Activated CD4-positive, CD25-positive, alpha-beta regulatory T cell treated with anti-CD3 and anti-CD28 coated beads, Interleukin-2, amount 50 U/mL, for 72 hours (primary cell): ENCODE results near the gene CDK5R2.
A peak's percentile ranks its signal among the peaks of the same experiment; 100 is the strongest.

Source experiments
- DNase-seq: peaks from one replicate; pipeline ENCODE4 v3.0.0; 2021

CDK5R2 gene

GRCh38 chr2:218990052-218990451 is 30.6 kb downstream of the CDK5R2 start:
- DNase-seq: no peak

GRCh38 chr2:218990612-218991011 is 31.1 kb downstream of the CDK5R2 start:
- no peak for DNase-seq

GRCh38 chr2:218991674-218992168 is 32.3 kb downstream of the CDK5R2 start:
- DNase-seq: no peak

GRCh38 chr2:218992196-218992595 is 32.7 kb downstream of the CDK5R2 start:
- no peak for DNase-seq

DNA sequence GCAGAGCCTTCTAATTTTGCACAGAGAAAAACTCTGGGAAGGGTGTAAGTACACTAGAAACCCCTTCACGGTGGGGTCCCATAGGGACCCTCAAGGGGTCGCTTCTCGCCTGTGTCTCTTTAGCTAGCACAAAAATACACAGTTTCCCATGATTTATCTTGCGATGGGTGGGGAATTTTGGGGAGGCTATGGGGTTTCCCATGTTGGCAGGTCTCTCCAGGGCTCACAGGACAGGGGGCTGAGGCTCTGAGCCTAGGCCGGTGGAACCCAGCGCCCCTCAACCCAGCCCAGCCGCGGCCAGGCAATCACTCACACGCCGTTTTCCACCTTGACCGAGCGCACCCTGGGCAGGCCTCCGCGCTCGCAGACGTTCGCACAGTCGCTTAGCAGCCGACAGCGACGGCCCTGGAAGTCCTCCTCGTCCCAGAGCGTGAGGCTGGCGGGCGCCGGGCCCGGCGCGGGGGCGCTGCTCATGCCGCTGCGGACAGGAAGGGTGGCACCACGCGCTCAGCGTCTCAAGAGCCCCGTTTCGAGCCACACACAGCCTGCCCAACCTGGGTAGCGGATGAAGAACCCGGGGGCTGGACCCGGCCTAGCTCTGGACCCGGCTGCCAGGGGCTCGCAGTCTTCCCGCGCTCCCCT is 33.4 kb downstream of the CDK5R2 start:
- DNase-seq: no peak

- no peak for DNase-seq
These were observed 34.2 kb downstream of the CDK5R2 start, which contains the start of gene CRYBA2 for GRCh38 chr2:218993345-218994315. CRYBA2 (minus strand) TSS chr2:218993422; CDS start chr2:218993176, 246 bp downstream.

- DNase-seq: no peak
These were observed 36.1 kb downstream of the CDK5R2 start for GRCh38 chr2:218995561-218995960.

DNA sequence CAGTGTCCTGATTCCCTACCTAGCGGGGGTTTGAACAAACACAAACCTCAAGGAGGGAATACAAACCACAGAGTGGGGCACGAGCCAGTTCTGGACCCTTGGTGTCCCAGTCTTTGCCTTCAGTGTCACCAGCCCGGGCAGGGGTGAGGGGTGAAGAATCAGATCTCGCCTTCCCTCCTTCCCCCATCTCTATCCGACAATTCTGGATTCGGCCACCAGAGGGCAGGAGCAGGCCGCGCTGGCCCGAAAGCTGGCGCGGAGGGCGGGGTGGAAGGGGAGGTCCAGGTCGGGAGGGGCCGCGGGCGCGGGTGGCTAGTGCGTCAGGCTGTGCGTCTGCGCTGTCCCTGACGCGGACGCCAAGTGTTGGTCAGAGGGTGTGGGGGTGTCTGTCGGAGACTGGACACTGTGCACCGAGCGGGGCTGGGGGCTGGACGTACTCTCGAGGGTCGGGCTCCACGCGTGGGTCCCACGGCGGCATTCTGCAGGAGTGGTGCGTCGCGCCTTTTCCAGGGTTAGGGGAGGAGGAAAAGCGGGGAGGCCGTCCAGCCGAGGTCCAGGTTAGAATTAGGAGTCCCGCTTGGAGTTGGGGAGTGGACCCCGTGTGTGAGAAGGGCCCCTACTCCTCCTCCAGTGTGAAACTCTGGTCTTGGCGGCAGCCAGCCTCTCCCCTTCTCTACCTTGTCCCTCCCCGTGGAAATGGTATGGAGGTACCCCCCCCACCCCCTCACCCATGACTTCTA is 36.7 kb downstream of the CDK5R2 start:
- DNase-seq: peak; percentile 86

DNA sequence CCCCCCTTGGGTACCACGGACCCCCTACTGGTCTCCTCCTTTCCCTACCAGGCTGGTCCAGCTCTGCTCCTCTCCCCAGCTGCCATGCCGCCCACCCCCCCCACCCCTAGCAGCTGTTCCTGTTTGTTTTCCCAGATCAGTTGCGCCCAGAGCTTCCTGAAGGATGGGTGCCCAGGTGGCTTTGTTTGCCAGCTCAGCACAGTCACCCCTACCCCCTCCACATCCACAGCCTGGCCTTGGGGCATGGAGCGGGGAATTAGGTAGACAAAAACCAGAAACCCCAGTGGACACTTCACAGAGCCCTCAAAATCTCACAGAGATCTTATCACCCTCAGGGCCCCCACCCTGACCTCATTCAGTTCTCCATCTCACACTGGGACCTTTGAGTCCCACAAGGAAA is 37.5 kb downstream of the CDK5R2 start:
- DNase-seq: no peak

DNA sequence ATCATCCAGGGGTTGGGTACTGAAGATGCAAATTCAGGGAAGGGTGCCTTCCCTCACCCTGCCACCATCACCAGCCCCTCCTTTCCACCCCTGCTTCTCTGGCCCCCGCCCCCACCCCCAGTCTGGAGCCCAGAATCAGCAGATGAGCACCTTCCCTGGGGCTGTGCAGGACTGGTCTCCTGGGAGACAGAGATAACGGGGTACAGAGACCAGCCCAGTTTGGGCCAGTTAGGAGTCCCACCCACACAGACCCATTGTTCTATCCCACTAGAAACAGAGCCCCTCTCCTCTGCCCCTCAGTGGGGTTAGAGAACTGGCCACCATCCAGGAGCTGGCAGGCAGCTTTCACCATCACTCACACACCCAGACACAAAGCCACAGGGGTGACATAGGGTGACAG is 38.3 kb downstream of the CDK5R2 start:
- DNase-seq: no peak

GRCh38 chr2:218998414-218999002 is 39.0 kb downstream of the CDK5R2 start:
- no peak for DNase-seq

DNA sequence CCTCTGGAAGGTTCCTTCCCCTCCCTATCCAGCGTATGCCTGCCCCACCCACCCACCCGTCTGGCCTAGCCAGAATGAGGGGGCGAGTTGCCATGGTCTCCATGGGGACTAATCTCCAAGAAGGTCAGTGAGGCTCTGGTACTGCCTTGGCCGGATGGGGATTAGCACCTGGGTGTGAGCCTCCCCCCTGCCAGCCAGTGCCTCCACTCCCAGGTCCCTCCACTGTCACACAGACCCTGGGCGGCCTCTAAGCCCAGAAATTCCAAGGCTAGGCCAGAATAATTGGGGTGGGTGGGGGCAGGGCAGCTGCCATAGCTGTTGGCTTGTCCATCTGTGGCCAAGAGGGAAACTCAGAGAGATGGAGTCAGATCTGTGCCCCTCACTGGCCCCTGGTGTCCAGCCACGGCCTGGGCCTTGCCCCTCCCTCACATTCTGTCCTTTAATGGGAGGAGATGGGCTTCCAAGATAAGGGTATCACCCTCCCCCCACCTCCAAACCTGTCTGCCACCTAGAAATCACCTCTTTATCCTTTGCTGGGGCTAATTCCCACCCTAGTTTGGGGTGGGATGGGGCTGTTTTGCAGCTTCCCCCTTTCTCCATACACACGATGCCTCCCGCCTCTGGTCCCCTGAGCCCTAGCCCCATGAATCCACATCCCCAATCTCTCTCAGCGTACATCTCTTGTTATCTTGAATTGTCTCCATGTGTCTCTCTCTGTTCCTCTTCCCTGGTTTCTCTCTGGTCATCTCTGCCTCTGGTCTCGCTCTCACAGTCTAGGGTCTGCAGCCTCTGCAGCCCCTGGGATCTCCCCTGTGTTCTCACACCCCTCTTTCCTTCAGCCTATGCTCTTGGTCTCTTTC is 39.8 kb downstream of the CDK5R2 start:
- DNase-seq: no peak

- DNase-seq: no peak
These were observed 40.6 kb downstream of the CDK5R2 start for GRCh38 chr2:218999881-219000568.

GRCh38 chr2:219000569-219000960 is 41.1 kb downstream of the CDK5R2 start:
- no peak for DNase-seq

- no peak for DNase-seq
These were observed 41.7 kb downstream of the CDK5R2 start for GRCh38 chr2:219001100-219001576.

DNA sequence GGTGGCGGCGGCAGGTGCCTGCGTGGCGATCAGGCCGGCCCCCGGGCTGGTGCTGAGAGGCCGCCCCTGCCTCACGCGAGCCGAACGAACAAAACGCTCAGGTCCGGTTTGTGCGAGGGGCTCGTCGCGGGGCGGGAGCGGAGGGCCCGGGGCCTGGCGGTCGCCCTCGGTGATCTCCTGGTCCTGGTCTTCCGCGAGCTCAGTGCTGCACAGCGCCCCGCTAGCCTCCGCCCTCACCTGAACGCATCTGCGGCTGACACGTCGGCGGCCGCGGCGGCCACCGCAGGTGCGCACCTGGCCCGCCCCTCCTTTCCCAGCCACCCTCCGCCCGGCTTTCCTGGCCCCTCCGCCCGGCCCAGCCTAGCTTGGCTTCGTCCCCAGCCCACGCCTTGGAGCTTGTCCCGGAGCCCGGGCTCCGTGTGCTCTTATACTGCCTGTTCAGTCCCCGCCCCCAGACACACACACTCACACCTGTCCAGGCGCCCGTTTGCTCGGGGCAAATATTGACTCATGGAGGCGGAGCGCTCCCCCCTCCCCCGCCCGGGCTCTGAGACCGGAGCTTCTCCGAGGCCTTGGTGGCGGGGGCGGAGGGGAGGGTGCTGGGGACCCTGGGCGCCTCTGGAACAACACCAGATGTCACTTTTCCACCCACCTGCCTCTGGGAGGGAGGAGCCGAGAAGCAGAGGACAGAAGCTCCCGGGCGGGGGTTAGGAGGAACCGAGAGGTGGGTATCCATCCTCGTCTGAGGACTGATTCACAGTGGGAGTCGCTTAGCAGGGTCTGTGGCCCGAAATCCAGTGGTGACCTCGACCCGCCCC is 42.3 kb downstream of the CDK5R2 start:
- DNase-seq: no peak

DNA sequence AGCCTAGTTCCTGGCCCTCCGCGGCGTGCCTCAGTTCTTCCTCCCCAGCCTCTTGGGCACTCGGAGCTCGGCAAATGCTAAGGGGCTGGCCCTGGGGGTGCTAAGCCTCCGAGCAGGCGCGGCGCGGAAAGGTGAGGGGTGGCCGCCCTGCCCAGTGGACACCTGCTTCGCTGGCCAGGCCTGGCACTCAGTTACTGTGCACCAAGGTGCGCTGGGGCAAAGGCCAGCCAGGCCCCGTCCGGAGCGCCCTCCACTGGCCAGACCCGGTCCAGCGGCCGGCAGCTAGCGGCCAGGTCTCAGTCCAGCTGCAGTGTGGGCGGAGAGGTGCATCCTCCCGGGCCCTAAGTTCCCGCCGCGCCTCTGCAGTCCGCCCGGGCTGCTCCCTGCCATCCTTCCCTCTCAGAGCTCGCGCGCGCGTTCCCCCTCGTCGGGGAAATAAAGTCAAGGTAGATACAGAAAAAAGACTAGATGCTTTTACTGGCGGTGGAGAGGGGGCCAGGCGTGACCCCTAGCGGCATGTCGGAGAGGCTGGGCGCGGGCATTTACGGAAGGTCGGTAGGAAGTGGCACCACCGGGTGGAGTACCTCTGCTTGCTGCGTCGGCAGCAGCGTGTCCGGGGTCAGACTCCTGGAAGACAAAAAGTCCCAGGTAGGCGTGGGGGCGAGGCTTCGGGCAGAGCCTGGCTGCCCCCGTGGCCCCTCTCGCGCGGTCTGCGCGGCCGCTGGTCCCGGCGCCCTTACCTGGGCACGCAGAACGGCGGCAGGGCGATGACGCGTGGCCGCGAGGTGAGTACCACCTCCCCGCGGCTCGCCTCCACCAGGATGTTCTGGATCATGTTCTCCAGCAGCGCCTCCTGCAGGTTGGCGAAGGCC is 43.2 kb downstream of the CDK5R2 start:
- no peak for DNase-seq

- DNase-seq: no peak
These were observed 43.8 kb downstream of the CDK5R2 start for GRCh38 chr2:219003267-219003634.

- DNase-seq: no peak
These were observed 44.5 kb downstream of the CDK5R2 start for GRCh38 chr2:219003979-219004378.
